VCaP (cell line): ENCODE measurements around the gene TRIM69.

Experiments used
- H3K27ac ChIP-seq: fragments of 450-650 bp; 2 replicates; pipeline ENCODE4 v1.5.1; 2017
- CTCF ChIP-seq: fragments of 450-650 bp; conservative IDR thresholded peaks from 2 replicates; pipeline ENCODE4 v1.5.1; 2017; ENCODE audit warnings: mild to moderate bottlenecking, moderate library complexity

Gene TRIM69

GRCh38 chr15:44804298-44805046 lies 68.1 kb downstream of the TRIM69 start:
- no peak overlapping the region for H3K27ac ChIP-seq
- no peak for TF ChIP-seq CTCF

DNA sequence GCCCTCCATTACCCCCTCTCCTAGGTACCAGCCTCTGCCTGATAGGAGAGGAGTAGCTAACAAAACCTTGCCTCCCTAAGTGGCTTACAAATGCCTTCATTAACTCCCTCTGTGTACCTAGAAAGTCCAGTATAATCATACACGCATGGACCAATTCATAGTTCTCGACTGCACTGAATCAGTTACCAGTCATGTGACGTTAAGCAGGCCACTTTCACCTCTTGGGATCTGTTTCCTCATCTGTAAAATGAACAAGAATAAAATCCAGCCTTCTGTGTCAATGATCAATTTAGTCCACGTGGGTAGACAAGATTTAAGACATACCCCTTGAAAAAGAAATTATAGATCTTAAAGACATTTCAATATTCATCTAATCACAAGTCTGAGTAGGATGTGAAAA lies 72.2 kb downstream of the TRIM69 start:
- no peak for TF ChIP-seq CTCF
- H3K27ac ChIP-seq, result no peak overlapping the region

DNA sequence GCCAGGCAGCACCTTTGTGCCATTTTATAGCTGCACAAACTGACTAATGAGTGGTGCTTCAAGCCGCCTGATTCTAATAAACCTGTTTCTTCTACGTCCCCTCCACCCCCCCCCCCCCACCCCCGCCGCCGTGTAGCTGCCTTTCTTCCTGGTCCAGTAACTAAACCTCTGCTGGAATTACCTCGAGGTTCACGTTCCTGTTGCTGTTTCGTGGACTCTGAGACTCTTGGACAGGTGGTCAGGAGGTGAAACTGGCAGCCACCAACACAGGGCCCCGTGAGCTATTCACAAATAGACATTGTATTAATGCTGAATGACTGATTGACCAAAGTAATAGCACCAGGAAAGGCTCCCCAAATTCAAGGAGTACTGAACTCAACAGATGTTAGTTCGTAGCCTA lies 73.9 kb downstream of the TRIM69 start:
- no peak for TF ChIP-seq CTCF
- H3K27ac ChIP-seq, result peak overlapping the region; percentile 96

- TF ChIP-seq CTCF, result no peak
- H3K27ac ChIP-seq, result peak overlapping the region; percentile 96
Measured at GRCh38 chr15:44811337-44811736, 75.0 kb downstream of the TRIM69 start.

- peak overlapping the region; percentile 96 for H3K27ac ChIP-seq
- no peak; the same call in 1 of the 2 replicates for TF ChIP-seq CTCF
Measured at GRCh38 chr15:44812029-44812517, 75.7 kb downstream of the TRIM69 start.

- H3K27ac ChIP-seq, result peak overlapping the region; percentile 96
- TF ChIP-seq CTCF, result no peak
Measured at GRCh38 chr15:44813231-44813630, 76.9 kb downstream of the TRIM69 start.
